Natural killer cell treated with Interleukin-12 subunit alpha and Interleukin-12 subunit beta and Interleukin-15 and Interleukin-18, amount 100 ng/mL, for 72 hours (primary cell): ENCODE measurements around the gene ECEL1. TPM values are rescaled to one million over a fixed set of nuclear protein-coding genes. Genes with fewer than 3 reads are reported as not detected.

Source experiments
- ATAC-seq, 2 donors: fragments of 150-1000 bp; cut with Tn5 transposase in 1 of 2; sonication (Bioruptor Pico), chemical (Tn5 transposase) in 1 of 2; 2 replicates each; pipeline ENCODE4 v1.10.0; 2021
- DNase-seq: peaks from one replicate; pipeline ENCODE4 v3.0.0; 2022; ENCODE audit warnings: low spot score
- H3K27ac Mint-ChIP-seq, 2 donors: 1 replicate in 1 of 2; 2 replicates in 1 of 2; pipeline ENCODE4 v1.8.0; 2022; ENCODE audit warnings: mixed read lengths in 2 of 2, mild to moderate bottlenecking in 1 of 2, moderate library complexity in 1 of 2
- H3K27me3 Mint-ChIP-seq, 2 donors: 1 replicate in 1 of 2; 2 replicates in 1 of 2; pipeline ENCODE4 v1.8.0; 2022; ENCODE audit warnings: mixed read lengths in 2 of 2
- H3K36me3 Mint-ChIP-seq: one replicate; pipeline ENCODE4 v1.8.0; 2022; ENCODE audit warnings: mixed read lengths
- H3K4me1 Mint-ChIP-seq, 2 donors: 1 replicate in 1 of 2; 2 replicates in 1 of 2; pipeline ENCODE4 v1.8.0; 2022; ENCODE audit warnings: low read depth in 2 of 2, mixed read lengths in 2 of 2, mild to moderate bottlenecking in 1 of 2
- H3K4me3 Mint-ChIP-seq: one replicate; pipeline ENCODE4 v1.8.0; 2022; ENCODE audit warnings: mixed read lengths
- H3K9me3 Mint-ChIP-seq: 2 replicates; pipeline ENCODE4 v1.8.0; 2022; ENCODE audit warnings: mixed read lengths
- total RNA-seq, 2 donors: library from RNA; stranded (reverse); gene quantifications; one replicate each; pipeline ENCODE4 v1.2.3, GENCODE V29; 2022

The ECEL1 gene
- total RNA-seq, 2 donors from 2014 or later, result not detected

DNA sequence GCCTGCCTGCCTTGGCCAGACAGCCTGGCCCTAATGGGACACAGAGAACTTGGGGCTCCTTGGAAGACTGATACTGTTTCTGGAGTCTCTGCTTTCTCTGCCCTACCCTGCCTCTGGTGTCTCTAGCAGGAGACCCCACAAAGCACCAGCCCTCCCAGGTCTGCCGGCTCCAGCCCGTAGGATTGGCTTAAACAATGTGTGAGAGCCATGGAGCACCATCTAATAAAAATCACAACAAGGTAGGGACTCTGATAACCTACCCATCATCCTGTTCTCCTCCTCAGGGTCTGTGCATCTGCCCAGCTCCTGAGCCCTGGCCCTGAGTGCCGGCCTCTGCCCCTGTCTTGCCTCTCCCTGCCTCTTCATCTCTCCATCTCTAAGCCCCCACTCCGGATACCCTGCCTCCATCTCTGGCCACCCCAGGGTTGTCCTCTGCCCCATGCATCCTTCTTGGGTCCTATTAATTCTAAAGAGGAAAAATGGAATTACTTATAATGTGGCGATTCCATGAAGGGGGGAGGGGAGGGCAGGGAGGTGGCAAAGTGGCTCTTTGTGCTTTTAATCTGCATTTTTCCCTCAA lies 1.2 kb upstream of the ECEL1 start:
- H3K9me3 Mint-ChIP-seq, result no peaks in the 10 kb centered on the region
- H3K4me3 Mint-ChIP-seq, result no peak overlapping the region
- ATAC-seq, result no peak
- H3K27ac Mint-ChIP-seq, result no peak overlapping the region
- H3K4me1 Mint-ChIP-seq, result peaks cover 0 to 2% of the 10 kb centered on the region in 2 donors
- H3K27me3 Mint-ChIP-seq, result peaks cover 21 to 26% of the 10 kb centered on the region in 2 donors
- peak; percentile 31 for DNase-seq
- H3K36me3 Mint-ChIP-seq, result no peaks in the 10 kb centered on the region

- no peak overlapping the region for H3K4me3 Mint-ChIP-seq
Observed at GRCh38 chr2:232488097-232488711, 570 bp upstream of the ECEL1 start.

GRCh38 chr2:232486558-232487384 lies 863 bp downstream of the ECEL1 start:
- Mint-ChIP-seq H3K4me1 (peaks cover 0 to 2% of the 10 kb centered on the region in 2 donors), H3K27ac (no peak overlapping the region), H3K27me3 (peaks cover 21 to 26% of the 10 kb centered on the region in 2 donors), H3K36me3 (no peaks in the 10 kb centered on the region), H3K9me3 (no peaks in the 10 kb centered on the region), H3K4me3 (no peak overlapping the region)
- no peak for ATAC-seq
- no peak for DNase-seq

More at GRCh38 chr2:232488097-232488711, 570 bp upstream of the ECEL1 start:
- ATAC-seq (no peak), DNase-seq (no peak)
- no peaks in the 10 kb centered on the region for H3K36me3 Mint-ChIP-seq
- H3K27me3 Mint-ChIP-seq, result peaks cover 21 to 26% of the 10 kb centered on the region in 2 donors
- H3K9me3 Mint-ChIP-seq, result no peaks in the 10 kb centered on the region
- peaks cover 0 to 2% of the 10 kb centered on the region in 2 donors for H3K4me1 Mint-ChIP-seq
- H3K27ac Mint-ChIP-seq, result no peak overlapping the region

- peak; percentile 41 for DNase-seq
- no peak overlapping the region for H3K4me3 Mint-ChIP-seq
- H3K36me3 Mint-ChIP-seq, result no peaks in the 10 kb centered on the region
- peaks cover 0 to 2% of the 10 kb centered on the region in 2 donors for H3K4me1 Mint-ChIP-seq
- H3K27me3 Mint-ChIP-seq, result peaks cover 21 to 23% of the 10 kb centered on the region in 2 donors
- H3K27ac Mint-ChIP-seq, result no peak overlapping the region
- ATAC-seq, result no peak
- no peaks in the 10 kb centered on the region for H3K9me3 Mint-ChIP-seq
Observed at GRCh38 chr2:232485757-232486557, 1.7 kb downstream of the ECEL1 start.

DNA sequence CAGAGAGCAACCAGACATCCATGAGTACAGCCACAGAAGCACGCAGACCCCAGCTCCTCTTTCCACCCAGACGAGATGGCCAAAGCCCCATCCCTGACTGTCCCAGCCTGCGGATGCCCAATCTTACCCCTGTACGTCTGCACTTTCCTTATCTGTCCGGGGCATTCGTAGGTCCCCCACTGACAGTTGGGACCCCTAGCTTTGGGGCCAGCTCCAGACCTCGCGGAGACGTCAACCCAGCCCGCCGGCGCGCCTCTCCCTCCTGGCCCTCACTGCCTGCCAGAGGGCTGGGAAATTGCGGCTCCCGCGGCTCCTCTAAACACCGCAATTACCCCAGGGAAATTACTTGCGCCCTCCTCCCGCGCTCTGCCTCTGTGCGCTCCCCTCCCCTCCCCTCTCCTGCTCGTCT lies 2.3 kb downstream of the ECEL1 start:
- Mint-ChIP-seq H3K9me3 (no peaks in the 10 kb centered on the region), H3K4me3 (no peak overlapping the region), H3K27me3 (peaks cover 21 to 23% of the 10 kb centered on the region in 2 donors), H3K27ac (no peak overlapping the region), H3K36me3 (no peaks in the 10 kb centered on the region), H3K4me1 (peaks cover 0 to 2% of the 10 kb centered on the region in 2 donors)
- DNase-seq, result no peak
- no peak for ATAC-seq

DNA sequence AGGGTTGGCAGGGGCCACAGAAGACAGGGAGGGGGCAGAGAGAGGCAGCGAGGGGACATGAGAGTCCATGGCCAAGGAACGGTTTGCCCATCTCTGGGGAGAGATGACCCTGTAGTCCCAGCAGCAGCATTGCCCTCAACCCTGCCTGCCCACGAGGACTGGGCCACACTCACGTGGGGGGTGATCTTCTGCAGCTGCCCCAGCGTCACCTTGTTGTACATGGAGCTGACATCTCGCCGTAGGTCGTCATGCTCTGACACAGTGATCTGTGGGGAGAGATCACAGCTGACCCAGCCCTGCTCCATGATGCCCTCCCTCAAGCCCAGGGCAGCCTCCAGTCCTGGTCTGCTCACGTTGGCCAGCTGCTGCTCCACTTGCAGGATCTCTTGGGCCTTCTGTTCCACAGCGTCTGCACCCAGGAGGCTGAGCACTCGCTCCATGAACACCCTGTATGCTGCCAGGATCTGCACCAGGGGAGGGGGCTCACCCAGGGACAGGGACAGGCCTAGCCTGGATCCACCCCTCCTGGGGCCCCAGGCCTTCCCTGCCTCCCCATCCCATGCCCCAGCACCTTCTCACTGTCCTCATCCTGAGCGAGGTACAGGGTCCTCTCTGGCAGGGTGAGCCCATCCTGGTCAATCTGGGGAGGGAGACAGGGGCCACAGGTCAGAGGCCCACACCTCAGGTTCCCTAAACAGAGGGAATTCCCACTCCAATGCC lies 2.8 kb downstream of the ECEL1 start:
- Mint-ChIP-seq H3K27ac (no peak overlapping the region), H3K27me3 (peaks cover 20 to 22% of the 10 kb centered on the region in 2 donors), H3K9me3 (no peaks in the 10 kb centered on the region), H3K4me1 (peaks cover 0 to 2% of the 10 kb centered on the region in 2 donors), H3K36me3 (no peaks in the 10 kb centered on the region), H3K4me3 (no peak overlapping the region)
- DNase-seq (peak; percentile 35), ATAC-seq (no peak)

- H3K36me3 Mint-ChIP-seq, result no peaks in the 10 kb centered on the region
- H3K4me1 Mint-ChIP-seq, result peaks cover 0 to 2% of the 10 kb centered on the region in 2 donors
- H3K27ac Mint-ChIP-seq, result no peak overlapping the region
- ATAC-seq (no peak), DNase-seq (peak; percentile 41)
- H3K9me3 Mint-ChIP-seq, result no peaks in the 10 kb centered on the region
- H3K27me3 Mint-ChIP-seq, result peaks cover 13 to 14% of the 10 kb centered on the region in 2 donors
- no peak overlapping the region for H3K4me3 Mint-ChIP-seq
Observed at GRCh38 chr2:232483923-232484627, 3.6 kb downstream of the ECEL1 start.

GRCh38 chr2:232483311-232483922 lies 4.2 kb downstream of the ECEL1 start:
- no peak overlapping the region for H3K27ac Mint-ChIP-seq
- no peak overlapping the region for H3K4me3 Mint-ChIP-seq
- ATAC-seq (no peak), DNase-seq (no peak)
- peaks cover 6 to 8% of the 10 kb centered on the region in 2 donors for H3K27me3 Mint-ChIP-seq
- no peaks in the 10 kb centered on the region for H3K9me3 Mint-ChIP-seq
- H3K4me1 Mint-ChIP-seq, result no peaks in the 10 kb centered on the region
- H3K36me3 Mint-ChIP-seq, result no peaks in the 10 kb centered on the region

GRCh38 chr2:232482301-232483238 lies 5.1 kb downstream of the ECEL1 start:
- H3K9me3 Mint-ChIP-seq, result no peaks in the 10 kb centered on the region
- no peak overlapping the region for H3K4me3 Mint-ChIP-seq
- H3K27ac Mint-ChIP-seq, result no peak overlapping the region
- ATAC-seq, result no peak
- H3K36me3 Mint-ChIP-seq, result no peaks in the 10 kb centered on the region
- H3K27me3 Mint-ChIP-seq, result peaks cover 6 to 8% of the 10 kb centered on the region in 2 donors
- H3K4me1 Mint-ChIP-seq, result no peaks in the 10 kb centered on the region
- no peak for DNase-seq

- DNase-seq (no peak), ATAC-seq (no peak)
- Mint-ChIP-seq H3K9me3 (no peaks in the 10 kb centered on the region), H3K27ac (no peak overlapping the region), H3K27me3 (peaks cover 6 to 8% of the 10 kb centered on the region in 2 donors), H3K36me3 (no peaks in the 10 kb centered on the region), H3K4me1 (no peaks in the 10 kb centered on the region), H3K4me3 (no peak overlapping the region)
Observed at GRCh38 chr2:232481322-232482140, 6.1 kb downstream of the ECEL1 start.
